ENCODE results near the gene CNTNAP2.

Gene CNTNAP2

DNA sequence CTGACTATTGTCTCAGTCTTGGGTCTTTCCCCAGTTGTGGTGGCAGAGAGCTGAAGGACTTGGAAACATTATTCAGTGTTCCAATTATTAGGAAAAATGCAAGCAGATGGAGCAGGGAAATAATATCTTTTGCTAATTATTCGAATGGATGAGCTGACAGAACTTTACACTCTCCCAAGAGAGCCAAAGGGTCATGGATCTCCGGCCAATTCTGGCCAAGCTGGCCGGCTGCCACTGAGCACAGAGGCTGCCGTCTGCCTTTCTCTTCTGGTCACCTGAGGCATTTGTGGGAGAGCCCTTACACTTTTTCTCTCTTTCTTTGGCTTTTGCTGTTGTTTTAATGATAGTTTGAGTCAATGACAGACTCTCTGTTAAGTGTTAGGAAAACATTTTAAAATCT lies 22.2 kb upstream of the CNTNAP2 start:
- no peak overlapping the region for H3K4me3 ChIP-seq (ENCODE audit: insufficient read depth, low read length, poor library complexity, severe bottlenecking)
- no peak overlapping the region for H3K9ac ChIP-seq (ENCODE audit: low read length)
- H4K20me1 ChIP-seq (ENCODE audit: low read depth, low read length), result no peaks in the 10 kb centered on the region
- no peaks in the 10 kb centered on the region for H3K36me3 ChIP-seq (ENCODE audit: low read length)
- TF ChIP-seq EZH2phosphoT487 (conservative IDR thresholded peaks at IDR 0.05; ENCODE audit: low read length), result no peak
- TF ChIP-seq, protein P1, sequence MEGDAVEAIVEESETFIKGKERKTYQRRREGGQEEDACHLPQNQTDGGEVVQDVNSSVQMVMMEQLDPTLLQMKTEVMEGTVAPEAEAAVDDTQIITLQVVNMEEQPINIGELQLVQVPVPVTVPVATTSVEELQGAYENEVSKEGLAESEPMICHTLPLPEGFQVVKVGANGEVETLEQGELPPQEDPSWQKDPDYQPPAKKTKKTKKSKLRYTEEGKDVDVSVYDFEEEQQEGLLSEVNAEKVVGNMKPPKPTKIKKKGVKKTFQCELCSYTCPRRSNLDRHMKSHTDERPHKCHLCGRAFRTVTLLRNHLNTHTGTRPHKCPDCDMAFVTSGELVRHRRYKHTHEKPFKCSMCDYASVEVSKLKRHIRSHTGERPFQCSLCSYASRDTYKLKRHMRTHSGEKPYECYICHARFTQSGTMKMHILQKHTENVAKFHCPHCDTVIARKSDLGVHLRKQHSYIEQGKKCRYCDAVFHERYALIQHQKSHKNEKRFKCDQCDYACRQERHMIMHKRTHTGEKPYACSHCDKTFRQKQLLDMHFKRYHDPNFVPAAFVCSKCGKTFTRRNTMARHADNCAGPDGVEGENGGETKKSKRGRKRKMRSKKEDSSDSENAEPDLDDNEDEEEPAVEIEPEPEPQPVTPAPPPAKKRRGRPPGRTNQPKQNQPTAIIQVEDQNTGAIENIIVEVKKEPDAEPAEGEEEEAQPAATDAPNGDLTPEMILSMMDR (IDR thresholded peaks at IDR 0.05; ENCODE audit: insufficient read depth, low read length, poor library complexity, severe bottlenecking), result no peak
- no peaks in the 10 kb centered on the region for H3F3A ChIP-seq (ENCODE audit: insufficient read depth)
- H3K9me2 ChIP-seq (replicated peaks; ENCODE audit: insufficient read depth, low read length), result no peaks in the 10 kb centered on the region
- no peak overlapping the region for H3K4me2 ChIP-seq (ENCODE audit: low read depth, low read length, poor library complexity, severe bottlenecking)
- no peaks in the 10 kb centered on the region for H3K9me3 ChIP-seq (ENCODE audit: insufficient read depth, low read length)
- H3K79me2 ChIP-seq (ENCODE audit: insufficient read depth, low read length), result no peaks in the 10 kb centered on the region
- no peaks in the 10 kb centered on the region for H3K27me3 ChIP-seq (ENCODE audit: low read length)
- H2AFZ ChIP-seq (ENCODE audit: low read depth, low read length, severe bottlenecking), result no peak overlapping the region
- H3K27ac ChIP-seq (ENCODE audit: low read depth, low read length), result no peak overlapping the region

DNA sequence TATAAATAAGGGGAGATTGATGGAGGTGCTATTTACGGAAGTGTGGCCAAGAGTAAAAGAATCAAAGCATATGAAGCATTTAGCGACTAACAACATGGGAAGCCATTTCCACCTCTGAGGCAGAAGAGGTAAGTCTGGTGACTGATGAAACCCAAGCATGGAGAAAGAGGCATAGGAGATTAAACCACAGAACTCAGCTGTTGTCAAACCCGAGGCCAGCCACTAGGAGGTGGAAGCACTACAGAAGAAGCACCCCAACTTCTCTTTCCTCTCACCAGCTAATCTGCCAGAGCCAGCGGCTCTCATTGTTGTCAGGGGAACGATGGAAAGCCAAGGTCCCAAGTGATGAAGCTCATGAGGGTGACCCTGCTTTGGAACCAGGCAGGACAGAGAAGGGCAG lies 19.6 kb upstream of the CNTNAP2 start:
- no peak overlapping the region for H3K27ac ChIP-seq (ENCODE audit: low read depth, low read length)
- no peak for TF ChIP-seq EZH2phosphoT487 (conservative IDR thresholded peaks at IDR 0.05; ENCODE audit: low read length)
- no peaks in the 10 kb centered on the region for H3K36me3 ChIP-seq (ENCODE audit: low read length)
- H3K4me3 ChIP-seq (ENCODE audit: insufficient read depth, low read length, poor library complexity, severe bottlenecking), result no peak overlapping the region
- no peaks in the 10 kb centered on the region for H3K9me3 ChIP-seq (ENCODE audit: insufficient read depth, low read length)
- no peaks in the 10 kb centered on the region for H3K79me2 ChIP-seq (ENCODE audit: insufficient read depth, low read length)
- H2AFZ ChIP-seq (ENCODE audit: low read depth, low read length, severe bottlenecking), result no peak overlapping the region
- H3K9ac ChIP-seq (ENCODE audit: low read length), result no peak overlapping the region
- no peak overlapping the region for H3K4me2 ChIP-seq (ENCODE audit: low read depth, low read length, poor library complexity, severe bottlenecking)
- H3F3A ChIP-seq (ENCODE audit: insufficient read depth), result no peaks in the 10 kb centered on the region
- H3K9me2 ChIP-seq (replicated peaks; ENCODE audit: insufficient read depth, low read length), result no peaks in the 10 kb centered on the region
- no peaks in the 10 kb centered on the region for H3K27me3 ChIP-seq (ENCODE audit: low read length)
- H4K20me1 ChIP-seq (ENCODE audit: low read depth, low read length), result no peaks in the 10 kb centered on the region

DNA sequence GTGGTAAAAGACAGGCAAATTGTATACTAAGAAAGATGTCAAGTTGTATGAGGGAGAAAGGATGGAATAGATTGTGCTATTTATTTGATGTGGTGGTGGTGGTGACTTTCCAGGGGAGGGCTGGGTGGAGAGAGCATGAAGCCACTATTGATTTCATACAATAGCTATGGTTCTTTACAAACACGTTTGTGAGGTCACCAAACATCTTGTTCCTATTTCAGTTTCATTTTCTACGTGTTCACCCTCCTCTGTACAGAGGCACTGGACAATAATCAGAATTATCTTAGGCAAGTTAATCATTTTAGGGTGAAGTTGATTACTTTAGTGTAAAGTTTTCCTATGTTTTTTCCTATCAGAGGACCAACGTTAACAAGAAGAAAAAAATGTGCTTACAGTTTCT lies 10.3 kb upstream of the CNTNAP2 start:
- Histone ChIP-seq H3K4me3 (ENCODE audit: insufficient read depth, low read length, poor library complexity, severe bottlenecking) (no peak overlapping the region), H3K9ac (ENCODE audit: low read length) (no peak overlapping the region), H3K27me3 (ENCODE audit: low read length) (no peaks in the 10 kb centered on the region), H4K20me1 (ENCODE audit: low read depth, low read length) (no peaks in the 10 kb centered on the region), H3K9me3 (ENCODE audit: insufficient read depth, low read length) (no peaks in the 10 kb centered on the region), H3K36me3 (ENCODE audit: low read length) (no peaks in the 10 kb centered on the region), H2AFZ (ENCODE audit: low read depth, low read length, severe bottlenecking) (no peak overlapping the region), H3K79me2 (ENCODE audit: insufficient read depth, low read length) (no peaks in the 10 kb centered on the region), H3F3A (ENCODE audit: insufficient read depth) (no peaks in the 10 kb centered on the region), H3K27ac (ENCODE audit: low read depth, low read length) (no peak overlapping the region), H3K9me2 (replicated peaks; ENCODE audit: insufficient read depth, low read length) (no peaks in the 10 kb centered on the region), H3K4me2 (ENCODE audit: low read depth, low read length, poor library complexity, severe bottlenecking) (no peak overlapping the region)
- TF ChIP-seq, protein P1 (IDR thresholded peaks at IDR 0.05; ENCODE audit: insufficient read depth, low read length, poor library complexity, severe bottlenecking), result no peak
- no peak for TF ChIP-seq EZH2phosphoT487 (conservative IDR thresholded peaks at IDR 0.05; ENCODE audit: low read length)

DNA sequence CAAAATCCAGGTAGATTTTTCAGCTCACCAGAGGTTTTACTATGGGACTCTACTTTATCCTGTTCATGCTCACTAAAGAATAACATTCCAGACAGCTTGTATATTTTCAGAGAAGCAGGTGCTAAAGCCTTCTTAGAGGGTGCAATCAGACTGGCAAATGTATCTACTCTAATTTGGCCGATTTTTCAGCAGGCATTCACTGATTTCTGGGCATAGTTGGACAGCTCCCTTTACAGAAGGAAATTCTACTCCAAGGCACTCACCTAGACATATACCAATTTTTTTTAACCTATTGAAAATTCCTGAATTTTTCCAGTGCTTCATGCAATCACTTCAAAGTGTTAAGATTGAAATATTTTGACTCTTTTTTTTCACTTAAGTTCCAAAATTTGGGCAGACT lies 3.8 kb upstream of the CNTNAP2 start:
- H3K4me2 ChIP-seq (ENCODE audit: low read depth, low read length, poor library complexity, severe bottlenecking), result no peak overlapping the region
- H3K79me2 ChIP-seq (ENCODE audit: insufficient read depth, low read length), result no peaks in the 10 kb centered on the region
- TF ChIP-seq, protein P1 (IDR thresholded peaks at IDR 0.05; ENCODE audit: insufficient read depth, low read length, poor library complexity, severe bottlenecking), result no peak
- TF ChIP-seq EZH2phosphoT487 (conservative IDR thresholded peaks at IDR 0.05; ENCODE audit: low read length), result no peak
- no peaks in the 10 kb centered on the region for H4K20me1 ChIP-seq (ENCODE audit: low read depth, low read length)
- H3K36me3 ChIP-seq (ENCODE audit: low read length), result no peaks in the 10 kb centered on the region
- H3K27ac ChIP-seq (ENCODE audit: low read depth, low read length), result no peak overlapping the region
- H3K4me3 ChIP-seq (ENCODE audit: insufficient read depth, low read length, poor library complexity, severe bottlenecking), result no peak overlapping the region
- H3F3A ChIP-seq (ENCODE audit: insufficient read depth), result no peaks in the 10 kb centered on the region
- no peaks in the 10 kb centered on the region for H3K9me3 ChIP-seq (ENCODE audit: insufficient read depth, low read length)
- no peak overlapping the region for H2AFZ ChIP-seq (ENCODE audit: low read depth, low read length, severe bottlenecking)
- H3K27me3 ChIP-seq (ENCODE audit: low read length), result no peaks in the 10 kb centered on the region
- H3K9me2 ChIP-seq (replicated peaks; ENCODE audit: insufficient read depth, low read length), result no peaks in the 10 kb centered on the region
- no peak overlapping the region for H3K9ac ChIP-seq (ENCODE audit: low read length)
